Omental fat pad (tissue), 4 donors: ENCODE results near the gene HOXD9. TPM values are rescaled to one million over a fixed set of nuclear protein-coding genes. Genes with fewer than 3 reads are reported as not detected.

Source experiments
- ATAC-seq: fragments of 150-250 bp; one replicate; pipeline ENCODE4 v1.9.1; 2016; ENCODE audit warnings: mild to moderate bottlenecking, moderate library complexity; ENCODE audit not compliant: low FRiP score
- DNase-seq: peaks from one replicate; pipeline ENCODE4 v3.0.0-alpha.2; 2019; ENCODE audit warnings: low spot score
- total RNA-seq, 4 donors: library from RNA; depleted of rRNA; stranded (reverse); fragments of >200 nt; gene quantifications; one replicate each; pipeline ENCODE4 v1.1.0, GENCODE V29; 2016
- TF ChIP-seq, protein P1 (sequence below), 3 donors: fragments of 450-650 bp; IDR thresholded peaks; one replicate each; pipeline ENCODE4 v1.5.1; 2016 to 2017; ENCODE audit warnings: antibody characterized with exemption in 3 of 3, mild to moderate bottlenecking in 3 of 3, moderate library complexity in 2 of 3

Gene HOXD9
- total RNA-seq, 4 donors from 2014 or later: 0.95 to 2.6 (median 1.7) TPM

DNA sequence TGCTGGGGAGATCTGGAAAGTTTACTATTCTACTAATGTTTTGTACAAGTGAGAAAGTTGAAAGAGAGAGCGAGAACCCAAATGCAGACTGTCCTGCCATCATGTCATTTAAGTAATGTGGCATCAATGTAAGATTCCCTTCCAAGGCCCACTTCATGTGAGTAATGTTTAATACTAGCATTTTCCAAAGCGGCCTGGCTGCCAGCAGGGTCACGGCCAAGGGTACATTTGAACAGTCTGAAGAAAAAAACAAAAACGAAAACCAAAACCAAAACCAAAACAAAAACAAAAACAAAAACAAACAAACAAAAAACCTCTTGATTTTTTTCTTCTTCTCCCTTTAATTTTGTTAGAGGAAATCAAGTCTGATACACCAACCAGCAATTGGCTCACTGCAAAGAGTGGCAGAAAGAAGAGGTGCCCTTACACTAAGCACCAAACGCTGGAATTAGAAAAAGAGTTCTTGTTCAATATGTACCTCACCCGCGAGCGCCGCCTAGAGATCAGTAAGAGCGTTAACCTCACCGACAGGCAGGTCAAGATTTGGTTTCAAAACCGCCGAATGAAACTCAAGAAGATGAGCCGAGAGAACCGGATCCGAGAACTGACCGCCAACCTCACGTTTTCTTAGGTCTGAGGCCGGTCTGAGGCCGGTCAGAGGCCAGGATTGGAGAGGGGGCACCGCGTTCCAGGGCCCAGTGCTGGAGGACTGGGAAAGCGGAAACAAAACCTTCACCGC lies 3.7 kb upstream of the HOXD9 start:
- DNase-seq (no peak), ATAC-seq (no peak)
- TF ChIP-seq, protein P1, sequence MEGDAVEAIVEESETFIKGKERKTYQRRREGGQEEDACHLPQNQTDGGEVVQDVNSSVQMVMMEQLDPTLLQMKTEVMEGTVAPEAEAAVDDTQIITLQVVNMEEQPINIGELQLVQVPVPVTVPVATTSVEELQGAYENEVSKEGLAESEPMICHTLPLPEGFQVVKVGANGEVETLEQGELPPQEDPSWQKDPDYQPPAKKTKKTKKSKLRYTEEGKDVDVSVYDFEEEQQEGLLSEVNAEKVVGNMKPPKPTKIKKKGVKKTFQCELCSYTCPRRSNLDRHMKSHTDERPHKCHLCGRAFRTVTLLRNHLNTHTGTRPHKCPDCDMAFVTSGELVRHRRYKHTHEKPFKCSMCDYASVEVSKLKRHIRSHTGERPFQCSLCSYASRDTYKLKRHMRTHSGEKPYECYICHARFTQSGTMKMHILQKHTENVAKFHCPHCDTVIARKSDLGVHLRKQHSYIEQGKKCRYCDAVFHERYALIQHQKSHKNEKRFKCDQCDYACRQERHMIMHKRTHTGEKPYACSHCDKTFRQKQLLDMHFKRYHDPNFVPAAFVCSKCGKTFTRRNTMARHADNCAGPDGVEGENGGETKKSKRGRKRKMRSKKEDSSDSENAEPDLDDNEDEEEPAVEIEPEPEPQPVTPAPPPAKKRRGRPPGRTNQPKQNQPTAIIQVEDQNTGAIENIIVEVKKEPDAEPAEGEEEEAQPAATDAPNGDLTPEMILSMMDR (IDR thresholded peaks at IDR 0.05): no peak

DNA sequence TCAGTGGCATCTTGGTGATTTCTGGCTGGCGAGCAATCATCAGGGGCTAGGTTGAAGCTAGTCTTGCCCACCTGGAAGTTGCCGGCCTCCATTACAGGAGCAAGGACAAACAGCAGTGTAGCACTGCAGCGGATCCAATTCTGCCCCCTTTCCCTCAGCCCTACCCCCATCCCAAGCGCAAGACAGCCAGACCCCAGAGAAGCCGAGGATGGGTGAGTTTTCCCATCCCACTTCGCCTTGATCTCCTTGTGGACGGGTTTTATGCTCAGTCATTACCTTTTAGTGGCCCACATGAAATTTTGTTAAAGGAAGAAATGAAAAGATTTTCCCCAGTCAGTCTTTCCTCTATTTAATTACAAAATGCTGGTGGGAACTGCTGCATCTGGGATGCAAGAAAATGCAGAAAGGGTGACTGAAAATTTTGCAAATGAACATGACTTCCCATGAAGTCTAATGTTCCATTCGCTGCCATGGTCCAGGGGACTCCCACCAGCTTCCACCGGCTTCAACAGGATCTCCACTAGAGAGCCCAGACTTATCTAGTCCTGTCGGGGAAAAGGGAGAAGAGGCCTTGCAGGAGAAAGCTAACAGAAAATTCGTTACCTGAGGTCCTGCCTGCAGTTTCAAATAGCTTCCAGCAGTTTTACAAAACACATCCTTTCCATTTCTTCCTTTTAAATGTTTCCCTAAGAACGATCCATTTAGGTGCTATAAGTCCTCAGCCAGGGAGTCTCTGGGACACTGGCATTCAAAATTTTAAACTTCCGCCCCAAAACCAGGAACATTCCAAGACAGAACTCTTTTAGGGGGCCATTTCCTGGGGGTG lies 1.9 kb upstream of the HOXD9 start:
- ATAC-seq: no peak
- DNase-seq: no peak
- TF ChIP-seq, protein P1 (IDR thresholded peaks at IDR 0.05): no peak

DNA sequence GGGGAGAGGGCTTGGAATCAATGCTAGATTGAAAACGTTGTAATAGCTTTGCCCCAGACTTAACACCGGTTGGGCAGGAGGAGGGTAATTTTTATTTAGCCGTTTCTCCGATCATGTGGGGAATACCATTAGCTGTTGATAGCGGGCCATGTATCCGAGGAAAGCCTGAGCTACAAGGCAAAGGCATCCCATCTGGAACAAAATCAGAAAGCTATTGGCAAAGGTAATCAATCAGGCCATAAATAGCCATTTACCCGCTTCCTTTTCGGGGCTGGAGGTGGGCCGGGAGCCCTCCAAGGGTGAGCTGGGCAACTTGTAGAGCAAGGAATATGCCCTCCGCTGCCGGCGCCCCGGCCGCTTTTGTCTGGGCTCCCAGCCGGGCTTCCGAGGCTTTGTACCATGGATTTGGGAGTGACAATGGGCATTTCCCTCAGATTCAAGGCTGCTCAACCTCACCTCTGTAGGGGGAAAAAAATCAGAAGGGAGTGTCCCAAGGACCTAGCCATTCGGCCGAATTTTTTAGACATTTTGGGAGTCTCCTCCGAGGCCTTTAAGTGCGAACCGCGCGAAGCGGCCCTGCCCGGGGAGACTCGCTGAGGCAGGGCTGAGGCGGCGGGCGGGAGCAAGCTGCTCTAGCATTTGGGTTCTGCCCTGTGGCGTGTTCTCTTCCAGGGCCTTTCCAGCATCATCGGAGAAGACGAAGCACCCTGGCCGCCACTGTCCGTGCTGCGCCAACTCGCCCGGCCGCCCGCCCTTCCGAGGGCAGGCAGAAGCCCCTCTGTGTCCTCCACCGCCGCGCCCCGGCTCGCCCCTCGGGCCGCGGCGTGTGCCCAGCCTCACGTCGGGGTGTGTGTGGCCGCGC lies 1.1 kb upstream of the HOXD9 start:
- TF ChIP-seq, protein P1 (IDR thresholded peaks at IDR 0.05): no peak
- no peak for ATAC-seq
- DNase-seq: no peak

DNA sequence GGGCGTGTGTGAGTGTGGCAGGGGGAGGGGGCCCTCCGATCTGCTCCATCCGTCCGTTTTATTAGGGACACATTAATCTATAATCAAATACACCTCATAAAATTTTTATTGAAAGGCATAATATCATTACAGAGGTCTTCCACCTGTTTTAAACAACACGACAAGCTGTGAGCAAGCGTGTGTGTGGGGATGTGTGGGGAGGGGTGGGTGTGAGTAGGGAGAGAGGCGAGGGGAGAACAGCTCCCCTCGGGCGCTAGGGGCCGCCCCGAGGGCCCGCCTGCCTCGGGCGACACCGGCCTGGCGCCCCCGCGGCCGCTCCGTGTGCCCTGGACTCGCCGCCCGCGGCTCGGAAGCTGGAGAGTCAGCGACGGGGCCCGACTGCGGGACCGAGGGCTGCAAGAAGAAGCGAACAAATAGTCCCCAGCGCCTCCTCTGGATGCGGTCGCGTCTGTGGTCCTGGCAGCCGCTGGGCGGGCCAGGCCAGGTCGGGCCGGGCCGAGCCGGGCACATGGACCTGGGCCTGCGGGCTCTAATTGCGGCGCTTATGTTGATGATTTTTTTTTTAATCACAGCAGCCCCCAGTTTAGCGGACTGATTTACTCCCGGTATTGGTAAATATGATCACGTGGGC lies 352 bp upstream of the HOXD9 start:
- ATAC-seq (no peak), DNase-seq (no peak)
- TF ChIP-seq, protein P1 (IDR thresholded peaks at IDR 0.05): no peak

DNA sequence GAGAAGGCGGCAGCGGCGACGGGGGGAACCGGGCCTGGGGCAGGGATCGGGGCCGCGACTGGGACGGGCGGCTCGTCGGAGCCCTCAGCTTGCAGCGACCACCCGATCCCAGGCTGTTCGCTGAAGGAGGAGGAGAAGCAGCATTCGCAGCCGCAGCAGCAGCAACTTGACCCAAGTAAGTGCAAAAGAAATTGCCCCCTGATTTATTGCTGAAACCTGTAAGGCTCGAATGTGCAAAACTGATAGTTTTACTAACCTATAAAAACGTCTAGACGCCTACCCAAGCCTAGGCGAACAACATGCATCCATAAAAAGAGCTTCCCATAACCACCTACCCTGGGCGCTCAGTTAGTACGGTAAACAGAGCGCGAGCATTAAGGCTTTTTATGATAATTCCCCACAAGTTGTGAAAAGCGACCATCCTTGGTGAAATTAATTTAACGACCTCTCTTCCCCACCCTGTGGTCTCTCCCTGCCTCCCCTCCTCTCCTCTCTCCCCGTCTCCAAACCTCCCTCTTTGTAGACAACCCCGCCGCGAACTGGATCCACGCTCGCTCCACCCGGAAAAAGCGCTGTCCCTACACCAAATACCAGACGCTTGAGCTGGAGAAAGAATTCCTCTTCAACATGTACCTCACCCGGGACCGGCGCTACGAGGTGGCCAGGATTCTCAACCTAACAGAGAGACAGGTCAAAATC lies 1.0 kb downstream of the HOXD9 start:
- TF ChIP-seq, protein P1 (IDR thresholded peaks at IDR 0.05): no peak
- ATAC-seq: no peak
- DNase-seq: no peak
